Muscle layer of colon (tissue), 2 donors: ENCODE measurements around the gene TMEM130.

Experiments used
- H3K27ac ChIP-seq: one replicate; pipeline ENCODE4 v1.7.0; 2013; ENCODE audit warnings: low read depth, mild to moderate bottlenecking, low read length, moderate library complexity
- H3K27me3 ChIP-seq, 2 donors: one replicate each; pipeline ENCODE4 v1.7.0; 2013; ENCODE audit warnings: low read length in 2 of 2, mild to moderate bottlenecking in 2 of 2; ENCODE audit not compliant: insufficient read depth in 2 of 2, control insufficient read depth in 1 of 2
- H3K36me3 ChIP-seq: one replicate; pipeline ENCODE4 v1.7.0; 2013; ENCODE audit warnings: mild to moderate bottlenecking, low read length; ENCODE audit not compliant: insufficient read depth
- H3K4me1 ChIP-seq: one replicate; pipeline ENCODE4 v1.7.0; 2013; ENCODE audit warnings: mild to moderate bottlenecking, low read length; ENCODE audit not compliant: insufficient read depth
- H3K4me3 ChIP-seq, 2 donors: one replicate each; pipeline ENCODE4 v1.7.0; 2013; ENCODE audit warnings: low read length in 2 of 2, low read depth in 1 of 2, mild to moderate bottlenecking in 1 of 2, moderate library complexity in 1 of 2
- H3K9ac ChIP-seq: one replicate; pipeline ENCODE4 v1.7.0; 2013; ENCODE audit warnings: low read length
- H3K9me3 ChIP-seq: one replicate; pipeline ENCODE4 v1.7.0; 2013; ENCODE audit warnings: mild to moderate bottlenecking, low read length
- donor health status: abdominal sarcoma.
- donor health status: Adenocarcinoma of cecum.

TMEM130 gene

GRCh38 chr7:98869597-98870120, at the start of gene TMEM130:
TSS of gene TMEM130 (minus strand) at chr7:98870014. CDS start at chr7:98869861, 153 bp downstream.
- Histone ChIP-seq H3K36me3 (no peaks in the 10 kb centered on the region), H3K4me3 (peak within 1 kb of the TSS in 1 of 2 donors; percentile 7), H3K27ac (no peak within 1 kb of the TSS)

DNA sequence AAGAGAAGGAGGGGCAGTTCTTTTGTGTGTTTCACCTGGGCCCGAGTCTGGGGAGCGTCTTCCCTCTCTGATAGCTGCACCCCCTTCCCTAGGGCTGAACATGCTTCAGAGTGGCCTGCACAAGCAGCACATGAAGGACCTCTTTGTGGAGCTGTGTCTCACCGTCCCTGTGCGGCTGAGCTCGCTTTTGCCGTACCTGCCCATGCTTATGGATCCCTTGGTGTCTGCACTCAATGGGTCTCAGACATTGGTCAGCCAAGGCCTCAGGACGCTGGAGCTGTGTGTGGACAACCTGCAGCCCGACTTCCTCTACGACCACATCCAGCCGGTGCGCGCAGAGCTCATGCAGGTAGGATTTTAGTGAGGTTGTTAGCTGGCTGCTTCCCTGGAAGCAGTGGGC, 47.5 kb upstream of the TMEM130 start:
- Histone ChIP-seq H3K27me3 (no peaks in the 10 kb centered on the region), H3K4me3 (no peak overlapping the region), H3K36me3 (peaks cover 76% of the 10 kb centered on the region), H3K4me1 (no peaks in the 10 kb centered on the region), H3K9me3 (no peaks in the 10 kb centered on the region), H3K9ac (no peak overlapping the region), H3K27ac (no peak overlapping the region)

More at GRCh38 chr7:98869597-98870120, at the start of gene TMEM130:
- Histone ChIP-seq H3K4me1 (no peaks in the 10 kb centered on the region), H3K27me3 (peaks cover 0 to 27% of the 10 kb centered on the region in 2 donors), H3K9ac (no peak within 1 kb of the TSS), H3K9me3 (no peaks in the 10 kb centered on the region)

GRCh38 chr7:98913612-98914011, 43.8 kb upstream of the TMEM130 start:
- Histone ChIP-seq H3K27me3 (no peaks in the 10 kb centered on the region), H3K9ac (no peak overlapping the region), H3K4me3 (no peak overlapping the region), H3K4me1 (no peaks in the 10 kb centered on the region), H3K27ac (no peak overlapping the region), H3K9me3 (no peaks in the 10 kb centered on the region), H3K36me3 (peaks cover 84% of the 10 kb centered on the region)

DNA sequence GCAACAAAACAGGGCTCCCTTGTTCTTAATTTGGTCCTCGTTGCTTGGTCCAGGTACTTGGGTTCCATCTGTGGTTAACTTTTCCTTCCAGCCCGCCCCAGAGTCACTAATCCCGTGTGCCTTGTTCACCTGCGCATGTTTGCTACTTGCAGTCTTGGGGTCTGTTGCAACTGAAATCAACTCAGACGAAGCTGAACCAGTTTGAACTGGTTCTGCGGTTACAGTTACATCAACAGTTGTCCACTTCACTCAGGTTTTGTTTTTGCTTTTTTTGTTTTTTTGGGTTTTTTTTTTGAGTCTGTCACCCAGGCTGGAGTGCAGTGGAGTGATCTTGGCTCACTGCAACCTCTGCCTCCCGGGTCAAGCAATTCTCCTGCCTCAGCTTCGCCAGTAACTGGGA, 43.2 kb upstream of the TMEM130 start:
- Histone ChIP-seq H3K4me3 (no peak overlapping the region), H3K27ac (no peak overlapping the region), H3K36me3 (peaks cover 87% of the 10 kb centered on the region), H3K9ac (no peak overlapping the region), H3K4me1 (no peaks in the 10 kb centered on the region), H3K27me3 (no peaks in the 10 kb centered on the region), H3K9me3 (no peaks in the 10 kb centered on the region)

GRCh38 chr7:98911916-98912315, 42.1 kb upstream of the TMEM130 start:
- Histone ChIP-seq H3K27me3 (no peaks in the 10 kb centered on the region), H3K4me1 (no peaks in the 10 kb centered on the region), H3K9ac (no peak overlapping the region), H3K9me3 (no peaks in the 10 kb centered on the region), H3K4me3 (no peak overlapping the region), H3K36me3 (peaks cover 87% of the 10 kb centered on the region), H3K27ac (no peak overlapping the region)

DNA sequence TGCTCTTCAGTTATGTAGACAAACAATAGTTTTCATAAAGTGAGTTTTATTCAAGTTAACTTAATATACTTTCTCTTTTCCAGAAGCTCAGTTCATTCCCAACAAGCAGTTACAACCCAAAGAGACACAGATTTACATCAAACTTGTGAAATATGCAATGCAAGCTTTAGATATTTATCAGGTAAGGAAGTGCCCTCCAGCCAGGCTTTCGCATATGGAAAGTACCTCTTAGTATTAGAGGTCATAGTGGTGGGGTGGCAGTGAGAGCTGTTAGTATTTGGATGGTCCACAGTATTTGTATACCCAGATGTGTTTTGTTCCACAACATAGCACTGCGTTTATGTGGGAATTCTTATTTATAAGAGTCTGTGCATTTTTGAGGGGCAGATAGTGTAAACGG, 40.6 kb upstream of the TMEM130 start:
- no peak overlapping the region for H3K9ac ChIP-seq
- H3K27me3 ChIP-seq, result no peaks in the 10 kb centered on the region
- no peak overlapping the region for H3K27ac ChIP-seq
- no peaks in the 10 kb centered on the region for H3K4me1 ChIP-seq
- no peak overlapping the region for H3K4me3 ChIP-seq
- H3K36me3 ChIP-seq, result peaks cover 82% of the 10 kb centered on the region
- no peaks in the 10 kb centered on the region for H3K9me3 ChIP-seq

GRCh38 chr7:98909487-98909886, 39.7 kb upstream of the TMEM130 start:
- no peak overlapping the region for H3K4me3 ChIP-seq
- peaks cover 84% of the 10 kb centered on the region for H3K36me3 ChIP-seq
- H3K9ac ChIP-seq, result no peak overlapping the region
- no peak overlapping the region for H3K27ac ChIP-seq
- no peaks in the 10 kb centered on the region for H3K27me3 ChIP-seq
- no peaks in the 10 kb centered on the region for H3K4me1 ChIP-seq
- H3K9me3 ChIP-seq, result no peaks in the 10 kb centered on the region

- Histone ChIP-seq H3K36me3 (peaks cover 84% of the 10 kb centered on the region), H3K9me3 (no peaks in the 10 kb centered on the region), H3K4me3 (no peak overlapping the region), H3K27ac (no peak overlapping the region), H3K9ac (no peak overlapping the region), H3K4me1 (no peaks in the 10 kb centered on the region), H3K27me3 (no peaks in the 10 kb centered on the region)
These were observed 38.8 kb upstream of the TMEM130 start for GRCh38 chr7:98908585-98908984.

- Histone ChIP-seq H3K36me3 (peaks cover 81% of the 10 kb centered on the region), H3K27ac (no peak overlapping the region), H3K9me3 (no peaks in the 10 kb centered on the region), H3K4me1 (no peaks in the 10 kb centered on the region), H3K4me3 (no peak overlapping the region), H3K9ac (no peak overlapping the region), H3K27me3 (no peaks in the 10 kb centered on the region)
These were observed 37.8 kb upstream of the TMEM130 start for GRCh38 chr7:98907570-98907969.

GRCh38 chr7:98903246-98903645, 33.4 kb upstream of the TMEM130 start:
- no peaks in the 10 kb centered on the region for H3K27me3 ChIP-seq
- H3K9ac ChIP-seq, result no peak overlapping the region
- no peak overlapping the region for H3K4me3 ChIP-seq
- no peaks in the 10 kb centered on the region for H3K9me3 ChIP-seq
- H3K36me3 ChIP-seq, result peaks cover 83% of the 10 kb centered on the region
- H3K27ac ChIP-seq, result no peak overlapping the region
- no peaks in the 10 kb centered on the region for H3K4me1 ChIP-seq

- no peak overlapping the region for H3K4me3 ChIP-seq
- no peak overlapping the region for H3K27ac ChIP-seq
- no peak overlapping the region for H3K9ac ChIP-seq
- peaks cover 83% of the 10 kb centered on the region for H3K36me3 ChIP-seq
- H3K27me3 ChIP-seq, result no peaks in the 10 kb centered on the region
- no peaks in the 10 kb centered on the region for H3K9me3 ChIP-seq
- no peaks in the 10 kb centered on the region for H3K4me1 ChIP-seq
These were observed 32.7 kb upstream of the TMEM130 start for GRCh38 chr7:98902523-98902922.

DNA sequence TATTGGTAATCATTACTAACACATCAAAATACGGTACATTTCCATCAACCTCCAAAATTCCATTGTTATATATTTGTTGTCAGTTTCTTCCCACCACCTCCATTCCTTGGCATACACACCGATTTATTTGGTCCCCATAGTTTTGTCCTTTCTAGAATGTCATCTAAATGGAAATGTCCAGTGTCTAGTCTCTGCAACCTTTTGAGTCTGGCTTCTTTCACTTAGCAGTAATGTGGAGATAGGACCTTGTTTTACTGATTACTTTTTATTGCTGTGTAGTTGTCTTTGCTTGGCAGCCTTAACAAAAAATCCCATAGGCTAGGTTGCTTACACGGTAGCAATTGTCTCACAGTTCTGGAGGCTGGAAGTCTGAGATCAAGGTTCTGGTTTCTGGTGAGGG, 31.0 kb upstream of the TMEM130 start:
- H3K27me3 ChIP-seq, result no peaks in the 10 kb centered on the region
- peaks cover 80% of the 10 kb centered on the region for H3K36me3 ChIP-seq
- no peak overlapping the region for H3K9ac ChIP-seq
- H3K27ac ChIP-seq, result no peak overlapping the region
- H3K4me3 ChIP-seq, result no peak overlapping the region
- H3K4me1 ChIP-seq, result no peaks in the 10 kb centered on the region
- no peaks in the 10 kb centered on the region for H3K9me3 ChIP-seq
